DMS53 treated with DMSO at 0.1 percent for 48 hours (cell line): Measurements from ENCODE around the gene NANOGP8.
"Not testable (repeated sequence)": the region's sequence is repeated elsewhere in the genome, so short reads cannot be mapped to it uniquely, and the experiment has no call there.

Source experiments
- DNase-seq: peaks from one replicate; lab custom pipeline; 2025; ENCODE audit not compliant: unreplicated experiment; lab: John Stamatoyannopoulos, UW

NANOGP8 gene

GRCh38 chr15:35095941-35096340 is 10.8 kb upstream of the NANOGP8 start:
- no peak for DNase-seq

GRCh38 chr15:35092846-35093245 is 7.8 kb upstream of the NANOGP8 start:
- no peak for DNase-seq

DNA sequence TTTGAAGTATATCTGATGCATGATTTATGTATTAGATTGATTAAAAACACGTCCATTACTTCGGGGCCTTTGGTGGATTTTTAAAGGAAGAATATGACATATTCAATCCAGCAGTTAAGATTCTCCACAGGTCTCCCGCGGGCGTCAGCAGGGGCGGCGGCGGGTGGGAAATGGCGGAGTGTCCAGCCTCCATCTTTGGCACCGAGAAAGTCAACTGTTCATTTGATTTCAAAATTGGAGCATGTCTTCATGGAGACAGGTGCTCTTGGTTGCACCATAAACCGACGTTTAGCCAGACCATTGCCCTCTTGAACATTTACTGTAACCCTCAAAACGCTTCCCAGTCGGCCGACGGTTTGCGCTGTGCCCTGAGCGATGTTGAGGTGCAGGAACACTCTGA is 7.2 kb upstream of the NANOGP8 start:
- DNase-seq, result no peak

DNA sequence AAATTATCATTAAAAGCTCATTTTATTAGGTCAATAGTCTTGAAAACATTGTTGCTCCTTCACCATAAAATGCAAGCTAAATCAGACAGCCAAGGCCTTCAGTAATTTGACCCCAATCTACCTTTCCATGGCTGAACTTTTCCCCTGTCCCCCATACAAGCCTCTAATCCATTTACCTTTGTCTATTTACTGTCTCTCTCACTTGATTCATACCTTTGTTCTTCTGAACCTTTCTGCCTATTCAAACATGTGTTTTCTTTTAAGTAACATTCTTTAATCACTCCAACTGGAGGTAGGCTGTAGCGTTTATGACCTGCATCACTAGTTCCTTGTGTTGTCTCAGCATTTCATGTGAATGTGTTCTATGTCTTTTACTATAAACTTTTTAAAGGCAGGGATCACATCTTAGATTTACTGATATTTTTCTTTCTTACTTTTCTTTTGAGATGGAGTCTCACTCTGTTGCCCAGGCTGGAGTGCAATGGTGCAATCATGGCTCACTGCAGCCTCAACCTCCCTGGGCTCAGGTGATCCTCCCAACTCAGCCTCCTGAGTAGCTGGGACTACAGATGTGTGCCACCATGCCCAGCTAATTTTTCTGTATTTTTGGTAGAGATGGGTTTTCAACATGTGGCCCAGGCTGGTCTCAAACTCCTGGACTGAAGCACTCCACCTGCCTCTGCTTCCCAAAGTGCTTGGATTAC is 5.2 kb upstream of the NANOGP8 start:
- DNase-seq, result no peak

GRCh38 chr15:35089551-35089950 is 4.5 kb upstream of the NANOGP8 start:
- DNase-seq, result no peak

GRCh38 chr15:35088329-35088728 is 3.2 kb upstream of the NANOGP8 start:
- DNase-seq, result no peak

- no peak for DNase-seq
These were observed 2.7 kb upstream of the NANOGP8 start for GRCh38 chr15:35087759-35088158.

- DNase-seq, result not testable (repeated sequence)
These were observed 2.4 kb downstream of the NANOGP8 start for GRCh38 chr15:35082371-35083348.

DNA sequence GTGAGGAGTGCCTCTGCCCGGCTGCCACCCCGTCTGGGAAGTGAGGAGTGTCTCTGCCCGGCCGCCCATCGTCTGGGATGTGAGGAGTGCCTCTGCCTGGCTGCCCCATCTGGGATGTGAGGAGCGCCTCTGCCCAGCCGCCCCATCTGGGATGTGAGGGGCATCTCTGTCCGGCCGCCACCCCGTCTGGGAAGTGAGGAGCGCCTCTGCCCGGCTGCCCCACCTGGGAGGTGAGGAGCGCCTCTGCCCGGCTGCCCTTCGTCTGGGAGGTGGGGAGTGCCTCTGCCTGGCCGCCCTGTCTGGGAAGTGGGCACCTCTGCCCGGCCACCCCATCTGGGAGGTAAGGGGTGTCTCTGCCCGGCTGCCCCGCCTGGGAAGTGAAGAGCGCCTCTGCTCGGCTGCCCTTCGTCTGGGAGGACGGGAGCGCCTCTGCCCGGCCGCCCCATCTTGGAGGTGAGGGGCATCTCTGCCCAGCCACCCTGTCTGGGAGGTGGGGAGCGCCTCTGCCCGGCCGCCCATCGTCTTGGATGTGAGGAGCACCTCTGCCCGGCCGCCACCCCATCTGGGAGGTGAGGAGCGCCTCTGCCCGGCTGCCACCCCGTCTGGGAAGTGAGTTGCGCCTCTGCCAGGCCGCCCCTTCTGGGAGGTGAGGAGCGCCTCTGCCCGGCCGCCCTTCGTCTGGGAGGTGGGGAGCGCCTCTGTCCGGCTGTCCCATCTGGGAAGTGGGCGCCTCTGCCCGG is 3.3 kb downstream of the NANOGP8 start:
- not testable (repeated sequence) for DNase-seq

GRCh38 chr15:35080226-35080625 is 4.9 kb downstream of the NANOGP8 start:
- DNase-seq, result no peak

DNA sequence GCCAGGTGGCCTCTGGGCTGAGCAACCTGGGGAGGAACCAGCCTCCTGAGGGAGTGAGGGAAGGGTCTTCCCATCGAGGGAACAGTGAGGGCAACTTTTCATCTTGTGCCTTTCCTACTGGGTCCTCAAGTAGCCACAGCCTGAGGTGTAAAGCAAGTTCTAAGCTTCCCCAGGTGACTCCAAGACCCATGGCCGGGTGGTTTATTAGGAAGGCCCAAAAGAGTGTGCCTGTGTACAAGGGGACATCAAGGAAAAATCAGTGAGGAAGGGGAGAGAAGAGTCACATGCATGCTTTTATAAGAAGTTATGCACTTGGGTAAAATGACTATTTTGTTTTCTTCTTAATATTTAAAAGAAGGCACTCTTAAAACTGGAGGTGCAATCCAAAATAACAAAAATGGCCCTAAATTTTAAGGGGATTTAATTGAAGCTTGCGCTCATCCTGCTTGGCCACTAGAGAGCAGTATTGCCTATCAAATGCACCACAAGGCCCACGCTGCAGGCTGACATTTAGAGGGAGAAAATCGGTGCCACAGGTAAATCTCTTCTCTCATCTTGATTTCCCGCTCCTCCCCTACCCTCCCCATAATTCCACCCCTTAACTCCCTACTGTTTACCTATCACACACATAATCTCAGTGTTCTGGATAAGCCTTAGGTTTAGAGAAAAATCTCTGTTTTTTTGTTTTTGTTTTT is 6.7 kb downstream of the NANOGP8 start:
- peak; percentile 53 for DNase-seq

DNA sequence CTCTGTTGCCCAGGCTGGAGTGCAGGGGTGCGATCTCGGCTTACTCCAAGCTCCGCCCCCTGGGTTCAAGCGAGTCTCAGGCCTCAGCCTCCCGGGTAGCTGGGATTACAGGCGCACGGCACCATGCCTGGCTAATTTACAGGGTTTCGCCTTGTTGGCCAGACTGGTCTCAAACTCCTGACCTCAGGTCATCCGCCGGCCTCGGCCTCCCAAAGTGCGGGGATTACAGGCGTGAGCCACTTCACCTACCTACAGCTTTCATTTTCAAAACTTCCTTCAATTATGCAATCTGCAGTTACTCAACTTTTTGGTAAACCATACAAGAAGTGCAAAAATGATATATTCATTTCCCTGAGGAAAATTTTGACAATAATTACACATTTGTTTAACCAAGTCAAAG is 14.0 kb downstream of the NANOGP8 start:
- DNase-seq, result no peak

GRCh38 chr15:35068846-35069475 is 16.1 kb downstream of the NANOGP8 start:
- no peak for DNase-seq

GRCh38 chr15:35067496-35068347 is 17.4 kb downstream of the NANOGP8 start:
- DNase-seq, result no peak

DNA sequence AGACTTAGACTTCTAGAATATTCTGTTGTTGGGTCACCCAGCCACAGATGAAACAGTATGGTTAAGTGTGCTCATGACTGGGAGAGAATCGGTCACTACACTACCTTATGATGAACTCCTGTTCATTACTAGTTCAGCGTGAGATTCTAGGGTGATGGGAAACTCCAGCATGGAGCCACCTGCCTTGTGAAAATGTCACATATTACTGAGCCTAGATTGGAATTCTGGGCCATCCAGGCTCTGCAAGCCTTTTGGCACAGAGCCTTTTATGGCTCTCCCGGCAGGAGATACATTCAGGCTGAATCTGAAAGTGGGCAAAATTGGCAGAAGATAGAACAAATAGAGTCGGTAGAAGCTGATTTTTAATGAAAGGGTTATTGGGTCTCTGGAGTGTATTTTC is 19.0 kb downstream of the NANOGP8 start:
- no peak for DNase-seq

DNA sequence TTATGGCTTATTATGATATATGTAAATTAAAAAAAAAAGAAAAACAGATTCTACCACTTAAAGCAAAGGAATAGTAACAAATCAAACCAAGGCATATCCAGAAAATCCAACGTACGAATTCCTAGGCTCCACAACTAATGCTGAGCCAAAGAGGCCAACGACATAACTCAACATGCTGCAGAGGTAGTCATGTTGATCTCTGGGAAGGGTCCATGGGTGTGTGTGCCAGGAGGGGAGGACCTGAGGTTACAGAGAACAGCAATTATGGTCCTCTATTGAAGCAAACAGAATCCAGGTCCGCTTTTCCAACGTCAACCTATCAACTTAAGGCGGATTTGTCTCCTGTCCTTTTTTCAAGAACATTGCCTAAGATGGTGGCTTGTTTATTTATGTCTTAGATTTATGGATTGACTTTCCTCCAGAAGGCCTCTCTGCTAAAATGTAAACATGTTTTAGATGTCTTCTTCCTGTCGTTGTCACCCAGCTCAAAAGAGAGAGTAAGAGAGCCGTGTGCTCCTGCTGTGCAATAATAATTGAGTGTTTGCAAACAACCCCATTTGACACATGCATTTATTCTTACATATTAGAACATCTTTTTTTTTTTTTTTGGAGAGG is 20.4 kb downstream of the NANOGP8 start:
- no peak for DNase-seq

GRCh38 chr15:35062738-35063099 is 22.4 kb downstream of the NANOGP8 start:
- no peak for DNase-seq

DNA sequence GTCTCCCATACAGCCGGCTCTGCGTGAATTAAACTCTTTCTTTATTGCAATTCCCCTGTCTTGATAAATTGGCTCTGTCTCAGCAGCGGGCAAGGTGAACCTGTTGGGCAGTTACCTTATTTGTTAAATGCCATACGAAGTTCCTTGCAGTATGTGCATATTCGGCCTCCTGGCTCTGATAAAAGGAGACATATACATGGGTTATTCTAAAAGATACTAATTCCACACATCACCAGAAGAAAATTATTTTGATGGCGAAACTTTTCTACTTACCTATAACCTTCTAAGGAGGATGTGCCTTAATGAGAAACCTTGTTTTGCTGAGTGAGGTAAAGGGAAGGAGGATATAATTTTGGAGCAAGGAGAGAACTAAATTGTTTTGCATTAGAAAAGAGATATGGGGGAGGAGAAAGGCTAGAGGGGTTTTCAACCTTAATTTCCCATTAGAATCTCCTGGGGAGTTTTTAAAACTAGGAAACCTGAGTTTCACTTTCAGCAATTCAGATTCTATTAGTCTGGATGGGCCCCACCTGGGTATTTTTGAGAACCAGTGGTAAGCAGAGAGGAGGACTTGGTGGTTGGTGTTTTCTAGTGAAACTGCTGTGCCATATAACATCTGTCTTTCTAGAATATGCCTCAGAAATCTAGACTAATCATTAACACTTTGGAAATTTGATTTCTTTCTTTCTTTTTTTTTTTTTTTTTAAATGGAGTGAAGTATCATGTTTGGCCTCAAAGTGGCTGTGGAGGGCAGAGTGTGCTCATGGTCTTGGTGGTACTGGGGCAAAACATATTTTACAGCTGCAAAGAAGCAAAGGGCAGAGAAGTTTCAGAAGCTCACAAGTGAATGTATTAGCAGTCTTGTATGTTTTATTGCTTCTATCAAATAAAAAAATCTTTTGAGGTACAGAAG is 23.0 kb downstream of the NANOGP8 start:
- no peak for DNase-seq
